GM12878 (cell line): ENCODE data around the gene FBN2.

Experiments used
- EP300 ChIP-seq, 2 experiments: fragments of 150-350 bp in 1 of 2; IDR thresholded peaks; 2 replicates each; pipeline ENCODE4 v1.6.1; 2011 to 2012; ENCODE audit warnings: low read depth in 2 of 2, low read length in 2 of 2, borderline replicate concordance in 1 of 2, improper control_type of control experiment in 1 of 2, inconsistent platforms in 1 of 2; ENCODE audit not compliant: control insufficient read depth in 1 of 2
- EZH2 ChIP-seq: IDR thresholded peaks from 2 replicates; pipeline ENCODE4 v1.6.1; 2012; ENCODE audit warnings: low read depth, mild to moderate bottlenecking, control low read depth, inconsistent platforms, low read length, borderline replicate concordance; ENCODE audit not compliant: control insufficient read depth
- NRF1 ChIP-seq: conservative IDR thresholded peaks from 2 replicates; pipeline ENCODE4 v1.6.1; 2011; ENCODE audit warnings: mild to moderate bottlenecking, low read depth, low read length, improper control_type of control experiment
- POLR2A ChIP-seq: IDR thresholded peaks from 2 replicates; pipeline ENCODE4 v1.6.1; 2011; ENCODE audit warnings: low read depth, mild to moderate bottlenecking, low read length
- POLR2AphosphoS5 ChIP-seq: IDR thresholded peaks from 2 replicates; pipeline ENCODE4 v1.6.1; 2011; ENCODE audit warnings: mild to moderate bottlenecking, low read length, inconsistent platforms
- RAD51 ChIP-seq: fragments of 450-650 bp; IDR thresholded peaks from 2 replicates; pipeline ENCODE4 v1.6.1; 2016; ENCODE audit warnings: moderate library complexity, mild to moderate bottlenecking, inconsistent platforms
- TF ChIP-seq, protein P1 (sequence below): fragments of 450-650 bp; IDR thresholded peaks from 2 replicates; pipeline ENCODE4 v1.6.1; 2017; ENCODE audit warnings: mild to moderate bottlenecking, moderate library complexity
- TF ChIP-seq, protein P2 (sequence below), 3 experiments: IDR thresholded peaks in 2 of 3; conservative IDR thresholded peaks in 1 of 3; 2 replicates each; pipeline ENCODE4 v1.5.1; 2011; ENCODE audit warnings: low read depth in 3 of 3, low read length in 3 of 3, mild to moderate bottlenecking in 3 of 3, control low read depth in 2 of 3, moderate library complexity in 2 of 3, inconsistent platforms in 1 of 3, mixed read lengths in 1 of 3; ENCODE audit not compliant: control insufficient read depth in 2 of 3, insufficient read depth in 1 of 3; ENCODE audit errors: extremely low read depth in 1 of 3

DNA sequence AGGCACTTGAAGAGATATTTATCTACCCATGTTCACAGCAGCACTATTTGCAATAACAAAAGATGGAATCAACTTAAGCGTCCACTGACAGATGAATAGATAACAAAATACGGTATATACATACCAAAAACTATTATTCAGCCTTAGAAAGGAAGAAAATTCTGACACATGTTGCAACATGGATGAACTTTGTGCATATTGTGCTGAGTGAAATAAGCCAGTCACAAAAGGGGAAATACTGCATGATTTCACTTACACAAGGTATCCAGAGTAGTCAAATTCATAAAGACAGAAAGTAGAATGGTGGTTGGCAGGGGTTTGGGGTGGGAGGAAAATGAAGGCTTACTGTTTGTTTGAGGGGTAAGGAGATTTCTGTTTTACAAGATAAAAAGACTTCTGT is 66.0 kb downstream of the FBN2 start:
- TF ChIP-seq, protein P1, sequence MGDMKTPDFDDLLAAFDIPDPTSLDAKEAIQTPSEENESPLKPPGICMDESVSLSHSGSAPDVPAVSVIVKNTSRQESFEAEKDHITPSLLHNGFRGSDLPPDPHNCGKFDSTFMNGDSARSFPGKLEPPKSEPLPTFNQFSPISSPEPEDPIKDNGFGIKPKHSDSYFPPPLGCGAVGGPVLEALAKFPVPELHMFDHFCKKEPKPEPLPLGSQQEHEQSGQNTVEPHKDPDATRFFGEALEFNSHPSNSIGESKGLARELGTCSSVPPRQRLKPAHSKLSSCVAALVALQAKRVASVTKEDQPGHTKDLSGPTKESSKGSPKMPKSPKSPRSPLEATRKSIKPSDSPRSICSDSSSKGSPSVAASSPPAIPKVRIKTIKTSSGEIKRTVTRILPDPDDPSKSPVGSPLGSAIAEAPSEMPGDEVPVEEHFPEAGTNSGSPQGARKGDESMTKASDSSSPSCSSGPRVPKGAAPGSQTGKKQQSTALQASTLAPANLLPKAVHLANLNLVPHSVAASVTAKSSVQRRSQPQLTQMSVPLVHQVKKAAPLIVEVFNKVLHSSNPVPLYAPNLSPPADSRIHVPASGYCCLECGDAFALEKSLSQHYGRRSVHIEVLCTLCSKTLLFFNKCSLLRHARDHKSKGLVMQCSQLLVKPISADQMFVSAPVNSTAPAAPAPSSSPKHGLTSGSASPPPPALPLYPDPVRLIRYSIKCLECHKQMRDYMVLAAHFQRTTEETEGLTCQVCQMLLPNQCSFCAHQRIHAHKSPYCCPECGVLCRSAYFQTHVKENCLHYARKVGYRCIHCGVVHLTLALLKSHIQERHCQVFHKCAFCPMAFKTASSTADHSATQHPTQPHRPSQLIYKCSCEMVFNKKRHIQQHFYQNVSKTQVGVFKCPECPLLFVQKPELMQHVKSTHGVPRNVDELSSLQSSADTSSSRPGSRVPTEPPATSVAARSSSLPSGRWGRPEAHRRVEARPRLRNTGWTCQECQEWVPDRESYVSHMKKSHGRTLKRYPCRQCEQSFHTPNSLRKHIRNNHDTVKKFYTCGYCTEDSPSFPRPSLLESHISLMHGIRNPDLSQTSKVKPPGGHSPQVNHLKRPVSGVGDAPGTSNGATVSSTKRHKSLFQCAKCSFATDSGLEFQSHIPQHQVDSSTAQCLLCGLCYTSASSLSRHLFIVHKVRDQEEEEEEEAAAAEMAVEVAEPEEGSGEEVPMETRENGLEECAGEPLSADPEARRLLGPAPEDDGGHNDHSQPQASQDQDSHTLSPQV, result no peak
- TF ChIP-seq, protein P2, sequence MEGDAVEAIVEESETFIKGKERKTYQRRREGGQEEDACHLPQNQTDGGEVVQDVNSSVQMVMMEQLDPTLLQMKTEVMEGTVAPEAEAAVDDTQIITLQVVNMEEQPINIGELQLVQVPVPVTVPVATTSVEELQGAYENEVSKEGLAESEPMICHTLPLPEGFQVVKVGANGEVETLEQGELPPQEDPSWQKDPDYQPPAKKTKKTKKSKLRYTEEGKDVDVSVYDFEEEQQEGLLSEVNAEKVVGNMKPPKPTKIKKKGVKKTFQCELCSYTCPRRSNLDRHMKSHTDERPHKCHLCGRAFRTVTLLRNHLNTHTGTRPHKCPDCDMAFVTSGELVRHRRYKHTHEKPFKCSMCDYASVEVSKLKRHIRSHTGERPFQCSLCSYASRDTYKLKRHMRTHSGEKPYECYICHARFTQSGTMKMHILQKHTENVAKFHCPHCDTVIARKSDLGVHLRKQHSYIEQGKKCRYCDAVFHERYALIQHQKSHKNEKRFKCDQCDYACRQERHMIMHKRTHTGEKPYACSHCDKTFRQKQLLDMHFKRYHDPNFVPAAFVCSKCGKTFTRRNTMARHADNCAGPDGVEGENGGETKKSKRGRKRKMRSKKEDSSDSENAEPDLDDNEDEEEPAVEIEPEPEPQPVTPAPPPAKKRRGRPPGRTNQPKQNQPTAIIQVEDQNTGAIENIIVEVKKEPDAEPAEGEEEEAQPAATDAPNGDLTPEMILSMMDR (IDR thresholded peaks at IDR 0.05 in 2 of 3, conservative IDR thresholded peaks at IDR 0.05 in 1 of 3; ENCODE audit: control insufficient read depth in 2 of 3, extremely low read depth in 1 of 3, insufficient read depth in 1 of 3, low read depth in 3 of 3, low read length in 3 of 3), result no peak
- TF ChIP-seq EP300 (IDR thresholded peaks at IDR 0.05; ENCODE audit: borderline replicate concordance in 1 of 2, control insufficient read depth in 1 of 2, low read depth in 2 of 2, low read length in 2 of 2) (no peak), RAD51 (no peak), POLR2A (no peak), NRF1 (no peak), EZH2 (no peak), POLR2AphosphoS5 (no peak)
